ENCODE data around the gene ADCY5. TPM values are rescaled to one million over a fixed set of nuclear protein-coding genes. Genes with fewer than 3 reads are reported as not detected.

Gene ADCY5
- total and polyA plus RNA-seq, 10 donors, result 1.7 to 20.6 (median 11.7) TPM

DNA sequence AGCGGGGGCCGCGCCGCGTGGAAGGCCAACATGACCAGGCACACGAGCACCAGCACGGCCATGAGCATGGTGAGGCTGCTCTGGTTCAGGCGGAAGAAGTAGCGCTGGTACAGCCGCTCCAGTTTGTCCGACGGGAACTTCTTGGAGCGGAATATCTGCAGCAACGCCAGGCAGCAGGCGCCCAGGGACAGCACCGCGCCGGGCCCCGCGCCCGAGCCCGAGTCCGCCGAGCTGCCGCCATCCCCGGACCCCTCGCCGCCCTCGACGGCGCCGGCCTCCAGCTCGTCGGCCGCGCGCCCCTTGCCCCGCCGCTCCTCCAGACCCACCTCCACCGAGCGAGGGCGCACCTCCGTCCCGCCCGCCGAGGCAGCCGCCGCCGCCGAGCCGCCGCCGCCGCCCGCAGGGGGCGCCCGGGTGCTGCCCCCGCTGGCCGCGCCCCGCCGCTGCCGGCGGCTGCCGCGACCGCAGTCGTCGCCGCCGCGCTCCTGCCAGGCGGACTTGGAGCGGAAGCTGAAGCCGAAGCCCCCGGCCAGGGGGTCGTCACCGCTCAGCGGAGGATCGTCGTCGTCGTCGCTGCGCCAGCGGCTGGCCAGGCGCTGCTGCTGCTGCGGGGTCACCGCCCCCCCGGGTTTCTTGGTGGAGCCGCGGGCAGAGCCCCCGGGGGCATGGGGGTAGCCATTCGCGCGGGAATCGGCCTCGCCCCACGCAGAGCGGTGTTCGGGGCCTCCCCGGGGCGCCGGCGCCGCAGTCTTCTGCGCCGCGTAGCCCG, 957 bp downstream of the ADCY5 start:
- Histone ChIP-seq H3K4me3 (peak overlapping the region; percentile 45 to 73 (median 59)), H3K9me3 (no peaks in the 10 kb centered on the region), H3K4me1 (peaks cover 0 to 28% (median 22%) of the 10 kb centered on the region in 6 donors), H3K27me3 (replicated peaks in 1 of 7) (peaks cover 0 to 98% (median 43%) of the 10 kb centered on the region in 7 donors), H3K36me3 (no peaks in the 10 kb centered on the region), H3K27ac (peak overlapping the region in 7 of 8 donors; percentile 70 to 81 (median 78))
- DNase-seq, result no peak
- peak in 2 of 3 donors; percentile 5 to 25 for TF ChIP-seq POLR2AphosphoS5 (IDR thresholded peaks at IDR 0.05)
- TF ChIP-seq, protein P1, sequence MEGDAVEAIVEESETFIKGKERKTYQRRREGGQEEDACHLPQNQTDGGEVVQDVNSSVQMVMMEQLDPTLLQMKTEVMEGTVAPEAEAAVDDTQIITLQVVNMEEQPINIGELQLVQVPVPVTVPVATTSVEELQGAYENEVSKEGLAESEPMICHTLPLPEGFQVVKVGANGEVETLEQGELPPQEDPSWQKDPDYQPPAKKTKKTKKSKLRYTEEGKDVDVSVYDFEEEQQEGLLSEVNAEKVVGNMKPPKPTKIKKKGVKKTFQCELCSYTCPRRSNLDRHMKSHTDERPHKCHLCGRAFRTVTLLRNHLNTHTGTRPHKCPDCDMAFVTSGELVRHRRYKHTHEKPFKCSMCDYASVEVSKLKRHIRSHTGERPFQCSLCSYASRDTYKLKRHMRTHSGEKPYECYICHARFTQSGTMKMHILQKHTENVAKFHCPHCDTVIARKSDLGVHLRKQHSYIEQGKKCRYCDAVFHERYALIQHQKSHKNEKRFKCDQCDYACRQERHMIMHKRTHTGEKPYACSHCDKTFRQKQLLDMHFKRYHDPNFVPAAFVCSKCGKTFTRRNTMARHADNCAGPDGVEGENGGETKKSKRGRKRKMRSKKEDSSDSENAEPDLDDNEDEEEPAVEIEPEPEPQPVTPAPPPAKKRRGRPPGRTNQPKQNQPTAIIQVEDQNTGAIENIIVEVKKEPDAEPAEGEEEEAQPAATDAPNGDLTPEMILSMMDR (IDR thresholded peaks at IDR 0.05 in 8 of 11, conservative IDR thresholded peaks at IDR 0.05 in 3 of 11), result peak in 3 of 11 experiments; percentile 7 to 39 (median 20)
- no peak for TF ChIP-seq POLR2A (IDR thresholded peaks at IDR 0.05)
- WGBS, 5 donors, result 6 to 29% (median 16%) methylated on average over 21 to 110 of the region's 110 CpGs
- intact Hi-C loops (cut with DNase I; ENCODE audit: low total_unique reads), result no loop called here

DNA sequence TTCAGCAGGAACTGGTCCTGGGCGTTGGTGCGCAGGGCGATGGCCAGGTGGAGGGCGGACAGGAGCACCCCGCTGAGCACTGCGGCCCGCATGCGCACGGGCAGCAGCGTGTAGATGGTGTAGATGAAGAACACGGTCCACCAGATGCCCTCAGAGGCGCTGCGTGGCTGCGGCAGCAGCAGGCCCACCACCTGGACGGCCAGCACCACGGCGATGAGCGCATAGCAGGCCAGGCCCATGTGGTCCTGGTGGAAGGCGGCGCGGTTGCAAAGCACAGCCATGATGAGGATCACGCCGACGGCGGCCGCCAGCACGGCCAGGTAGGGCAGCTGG, 1.5 kb downstream of the ADCY5 start:
- 77 to 94% (median 91%) methylated on average over 7 to 27 of the region's 27 CpGs for WGBS, 5 donors
- H3K27me3 ChIP-seq (replicated peaks in 1 of 7), result peaks cover 0 to 97% (median 43%) of the 10 kb centered on the region in 7 donors
- H3K4me1 ChIP-seq, result peaks cover 0 to 28% (median 22%) of the 10 kb centered on the region in 6 donors
- TF ChIP-seq, protein P1 (IDR thresholded peaks at IDR 0.05 in 8 of 11, conservative IDR thresholded peaks at IDR 0.05 in 3 of 11), result no peak
- TF ChIP-seq POLR2A (IDR thresholded peaks at IDR 0.05) (no peak), POLR2AphosphoS5 (IDR thresholded peaks at IDR 0.05) (peak in 1 of 3 donors; percentile 25)
- intact Hi-C loops (cut with DNase I; ENCODE audit: low total_unique reads), result no loop called here
- peak; percentile 71 for DNase-seq
- H3K9me3 ChIP-seq, result no peaks in the 10 kb centered on the region
- no peaks in the 10 kb centered on the region for H3K36me3 ChIP-seq
- peak overlapping the region; percentile 16 to 73 (median 42) for H3K4me3 ChIP-seq
- peak overlapping the region in 6 of 8 donors; percentile 13 to 81 (median 68) for H3K27ac ChIP-seq

DNA sequence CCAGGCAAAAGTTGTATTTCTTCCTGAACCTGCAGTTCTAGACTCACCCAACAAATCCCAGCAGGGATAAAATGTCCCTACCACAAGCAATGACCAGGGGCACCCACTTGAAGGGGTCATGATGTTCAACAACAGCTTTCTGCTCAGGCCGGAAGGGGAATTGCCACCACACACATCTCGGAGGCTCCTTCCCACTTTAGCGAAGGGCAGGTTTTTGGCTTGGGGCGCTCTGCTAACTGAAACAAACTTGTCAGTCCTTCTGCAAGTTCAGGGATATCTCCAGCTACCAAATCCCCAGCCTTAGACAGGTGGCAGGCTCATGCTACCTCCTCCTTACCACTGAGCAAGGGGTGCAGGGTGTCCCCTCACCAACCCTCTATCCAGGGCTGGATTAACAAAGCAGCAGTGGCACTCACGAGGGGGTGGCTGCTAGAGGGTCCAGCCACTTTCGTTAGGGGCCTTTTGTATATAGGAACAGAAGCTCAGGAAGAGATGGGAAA, 2.2 kb downstream of the ADCY5 start:
- Histone ChIP-seq H3K36me3 (no peaks in the 10 kb centered on the region), H3K27me3 (replicated peaks in 1 of 7) (peaks cover 0 to 91% (median 43%) of the 10 kb centered on the region in 7 donors), H3K4me3 (peak overlapping the region; percentile 16 to 73 (median 42)), H3K4me1 (peaks cover 0 to 28% (median 22%) of the 10 kb centered on the region in 6 donors), H3K9me3 (no peaks in the 10 kb centered on the region), H3K27ac (peak overlapping the region in 5 of 8 donors; percentile 8 to 81 (median 78))
- 66 to 88% (median 80%) methylated on average over 6 of the region's 6 CpGs for WGBS, 5 donors
- intact Hi-C loops (cut with DNase I; ENCODE audit: low total_unique reads), result no loop called here
- peak; percentile 44 for DNase-seq
- TF ChIP-seq, protein P1 (IDR thresholded peaks at IDR 0.05 in 8 of 11, conservative IDR thresholded peaks at IDR 0.05 in 3 of 11), result no peak
- TF ChIP-seq POLR2AphosphoS5 (IDR thresholded peaks at IDR 0.05) (no peak), POLR2A (IDR thresholded peaks at IDR 0.05) (no peak)

DNA sequence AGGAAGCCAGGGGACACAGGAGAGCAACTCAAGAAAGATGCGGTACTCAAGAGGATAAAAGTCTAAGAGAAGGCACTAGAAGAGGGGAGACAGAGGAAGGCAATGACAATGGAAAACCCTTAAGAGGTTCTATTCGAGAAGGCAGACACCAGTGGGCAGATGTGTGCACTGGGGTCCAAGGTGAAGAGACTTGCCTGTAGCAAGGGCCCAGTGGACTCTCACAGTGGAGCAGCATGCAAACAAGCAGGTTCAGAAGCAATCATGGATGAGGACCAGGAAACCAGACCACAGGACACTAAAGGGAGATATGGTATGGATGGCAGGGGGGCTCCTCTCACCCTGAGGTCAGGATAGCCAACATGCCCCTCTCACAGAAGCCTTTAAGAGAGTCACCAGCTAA, 2.7 kb downstream of the ADCY5 start:
- H3K27me3 ChIP-seq (replicated peaks in 1 of 7), result peaks cover 0 to 87% (median 43%) of the 10 kb centered on the region in 7 donors
- no peaks in the 10 kb centered on the region for H3K36me3 ChIP-seq
- TF ChIP-seq, protein P1 (IDR thresholded peaks at IDR 0.05 in 8 of 11, conservative IDR thresholded peaks at IDR 0.05 in 3 of 11), result no peak
- TF ChIP-seq POLR2A (IDR thresholded peaks at IDR 0.05) (no peak), POLR2AphosphoS5 (IDR thresholded peaks at IDR 0.05) (no peak)
- intact Hi-C loops (cut with DNase I; ENCODE audit: low total_unique reads), result no loop called here
- H3K9me3 ChIP-seq, result no peaks in the 10 kb centered on the region
- WGBS, 5 donors, result 61 to 88% (median 79%) methylated on average over 2 of the region's 2 CpGs
- peak overlapping the region in 5 of 8 donors; percentile 27 to 73 (median 59) for H3K4me3 ChIP-seq
- H3K27ac ChIP-seq, result peak overlapping the region in 3 of 8 donors; percentile 58 to 80 (median 78)
- H3K4me1 ChIP-seq, result peaks cover 0 to 28% (median 22%) of the 10 kb centered on the region in 6 donors
- DNase-seq, result peak; percentile 22

Data from spleen (tissue), 11 donors.